ENCODE results near the gene MYOG. TPM values are rescaled to one million over a fixed set of nuclear protein-coding genes. Genes with fewer than 3 reads are reported as not detected.

The MYOG gene
- total and polyA plus RNA-seq, 2 of the 13 experiments (the other 11 are each of a cell fraction or from before 2014, with no cell fraction given): not detected

DNA sequence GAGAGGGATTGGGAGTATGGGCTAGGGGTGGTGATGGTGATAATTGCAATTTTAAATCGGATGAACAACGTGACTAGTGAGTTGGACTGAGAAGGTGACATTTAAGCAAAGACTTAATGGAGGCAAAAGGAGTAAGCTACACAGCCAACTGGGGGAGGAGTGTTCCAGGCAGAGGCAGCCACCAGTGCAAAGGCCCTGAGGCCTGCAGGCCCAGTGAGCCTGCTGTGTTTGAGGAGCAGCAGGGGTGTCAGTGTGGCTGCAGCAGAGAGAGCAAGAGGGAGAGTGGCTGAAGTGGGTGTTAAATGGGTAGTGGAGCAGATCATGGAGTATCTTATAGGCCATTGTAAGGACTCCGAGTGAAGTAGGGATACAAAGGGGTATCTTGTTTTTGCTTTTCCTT, 18.8 kb downstream of the MYOG start:
- intact Hi-C loops (cut with micrococcal nuclease; ENCODE audit: unreplicated experiment): no loop called here
- Histone ChIP-seq H3K4me3 (replicated peaks in 1 of 3; ENCODE audit: insufficient read depth in 1 of 3, low read depth in 2 of 3, low read length in 3 of 3) (no peak overlapping the region), H2AFZ (ENCODE audit: low read length) (no peak overlapping the region), H3K4me1 (ENCODE audit: insufficient read depth, low read length) (peaks cover 2% of the 10 kb centered on the region), H3K79me2 (ENCODE audit: insufficient read depth, low read length) (no peaks in the 10 kb centered on the region), H3K27me3 (ENCODE audit: control insufficient read depth in 1 of 2, insufficient read depth in 2 of 2, low read length in 2 of 2) (peaks cover 0 to 6% of the 10 kb centered on the region in 2 experiments; a peak in 2 of 5 replicates), H3K36me3 (replicated peaks in 1 of 2; ENCODE audit: control insufficient read depth in 1 of 2, insufficient read depth in 2 of 2, low read length in 2 of 2) (no peaks in the 10 kb centered on the region), H3K4me2 (ENCODE audit: low read depth, low read length) (no peak overlapping the region), H3K9ac (ENCODE audit: insufficient read depth, low read depth, low read length) (no peak overlapping the region), H3K9me3 (ENCODE audit: low read length) (no peaks in the 10 kb centered on the region), H3K27ac (ENCODE audit: extremely low read length, insufficient read depth, low read length) (no peak overlapping the region), H4K20me1 (ENCODE audit: insufficient read depth, low read length) (no peaks in the 10 kb centered on the region)
- no TSS peak for BruUV-seq (replicated peaks)
- no peak for TF ChIP-seq CCDC6 (CRISPR knock-in tag; IDR thresholded peaks at IDR 0.05)
- TF ChIP-seq TRIM24 (CRISPR knock-in tag; IDR thresholded peaks at IDR 0.05): no peak
- no peak for TF ChIP-seq SNAPC5 (CRISPR knock-in tag; IDR thresholded peaks at IDR 0.05; ENCODE audit: borderline replicate concordance)
- no peak for TF ChIP-seq RORA (CRISPR knock-in tag; IDR thresholded peaks at IDR 0.05)
- TF ChIP-seq STAG1 (CRISPR knock-in tag; IDR thresholded peaks at IDR 0.05): no peak
- TF ChIP-seq, protein P1, sequence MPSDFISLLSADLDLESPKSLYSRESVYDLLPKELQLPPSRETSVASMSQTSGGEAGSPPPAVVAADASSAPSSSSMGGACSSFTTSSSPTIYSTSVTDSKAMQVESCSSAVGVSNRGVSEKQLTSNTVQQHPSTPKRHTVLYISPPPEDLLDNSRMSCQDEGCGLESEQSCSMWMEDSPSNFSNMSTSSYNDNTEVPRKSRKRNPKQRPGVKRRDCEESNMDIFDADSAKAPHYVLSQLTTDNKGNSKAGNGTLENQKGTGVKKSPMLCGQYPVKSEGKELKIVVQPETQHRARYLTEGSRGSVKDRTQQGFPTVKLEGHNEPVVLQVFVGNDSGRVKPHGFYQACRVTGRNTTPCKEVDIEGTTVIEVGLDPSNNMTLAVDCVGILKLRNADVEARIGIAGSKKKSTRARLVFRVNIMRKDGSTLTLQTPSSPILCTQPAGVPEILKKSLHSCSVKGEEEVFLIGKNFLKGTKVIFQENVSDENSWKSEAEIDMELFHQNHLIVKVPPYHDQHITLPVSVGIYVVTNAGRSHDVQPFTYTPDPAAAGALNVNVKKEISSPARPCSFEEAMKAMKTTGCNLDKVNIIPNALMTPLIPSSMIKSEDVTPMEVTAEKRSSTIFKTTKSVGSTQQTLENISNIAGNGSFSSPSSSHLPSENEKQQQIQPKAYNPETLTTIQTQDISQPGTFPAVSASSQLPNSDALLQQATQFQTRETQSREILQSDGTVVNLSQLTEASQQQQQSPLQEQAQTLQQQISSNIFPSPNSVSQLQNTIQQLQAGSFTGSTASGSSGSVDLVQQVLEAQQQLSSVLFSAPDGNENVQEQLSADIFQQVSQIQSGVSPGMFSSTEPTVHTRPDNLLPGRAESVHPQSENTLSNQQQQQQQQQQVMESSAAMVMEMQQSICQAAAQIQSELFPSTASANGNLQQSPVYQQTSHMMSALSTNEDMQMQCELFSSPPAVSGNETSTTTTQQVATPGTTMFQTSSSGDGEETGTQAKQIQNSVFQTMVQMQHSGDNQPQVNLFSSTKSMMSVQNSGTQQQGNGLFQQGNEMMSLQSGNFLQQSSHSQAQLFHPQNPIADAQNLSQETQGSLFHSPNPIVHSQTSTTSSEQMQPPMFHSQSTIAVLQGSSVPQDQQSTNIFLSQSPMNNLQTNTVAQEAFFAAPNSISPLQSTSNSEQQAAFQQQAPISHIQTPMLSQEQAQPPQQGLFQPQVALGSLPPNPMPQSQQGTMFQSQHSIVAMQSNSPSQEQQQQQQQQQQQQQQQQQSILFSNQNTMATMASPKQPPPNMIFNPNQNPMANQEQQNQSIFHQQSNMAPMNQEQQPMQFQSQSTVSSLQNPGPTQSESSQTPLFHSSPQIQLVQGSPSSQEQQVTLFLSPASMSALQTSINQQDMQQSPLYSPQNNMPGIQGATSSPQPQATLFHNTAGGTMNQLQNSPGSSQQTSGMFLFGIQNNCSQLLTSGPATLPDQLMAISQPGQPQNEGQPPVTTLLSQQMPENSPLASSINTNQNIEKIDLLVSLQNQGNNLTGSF (CRISPR knock-in tag; IDR thresholded peaks at IDR 0.05): no peak
- TF ChIP-seq KDM5A (IDR thresholded peaks at IDR 0.05; ENCODE audit: borderline replicate concordance, low read length): no peak
- no peak for ATAC-seq
- ChIA-PET POLR2A (no interaction called here), CTCF (ENCODE audit: low intra/inter-chr PET ratio, low total read pairs) (no interaction called here)
- no peak for FAIRE-seq
- in situ Hi-C loops (cut with HindIII; ENCODE audit: extremely low pct_ligation_motif_present, low pct_unique_long_range_greater_than_20kb): no loop called here
- no peak for DNase-seq (ENCODE audit: low spot score)
- 35% methylated on average over 3 of the region's 3 CpGs for WGBS (ENCODE audit: low lambda C conversion rate)
